Stimulated activated memory B cell treated with anti-CD40 and anti-IgM and Interleukin-4, amounts not matched to agents 10 μg/mL and 1 μg/mL and 100 μg/mL, for 72 hours (primary cell): Measurements from ENCODE around the gene SCAND1.
"Not testable (repeated sequence)": the region's sequence is repeated elsewhere in the genome, so short reads cannot be mapped to it uniquely, and the experiment has no call there.

ENCODE experiments used
- ATAC-seq: fragments of 150-1000 bp; cut with Tn5 transposase; 2 replicates; pipeline ENCODE4 v1.10.0; 2021
- H3K27ac Mint-ChIP-seq: one replicate; pipeline ENCODE4 v1.8.0; 2022; ENCODE audit warnings: mild to moderate bottlenecking, mixed read lengths
- H3K27me3 Mint-ChIP-seq: one replicate; pipeline ENCODE4 v1.8.0; 2022; ENCODE audit warnings: mixed read lengths
- H3K36me3 Mint-ChIP-seq: one replicate; pipeline ENCODE4 v1.8.0; 2022; ENCODE audit warnings: mixed read lengths
- H3K4me1 Mint-ChIP-seq: one replicate; pipeline ENCODE4 v1.8.0; 2022; ENCODE audit warnings: mixed read lengths
- H3K4me3 Mint-ChIP-seq: one replicate; pipeline ENCODE4 v1.8.0; 2022; ENCODE audit warnings: mild to moderate bottlenecking, moderate library complexity, mixed read lengths
- H3K9me3 Mint-ChIP-seq: one replicate; pipeline ENCODE4 v1.8.0; 2022; ENCODE audit warnings: mixed read lengths

The SCAND1 gene

GRCh38 chr20:35954200-35954906 is at the start of gene SCAND1:
TSS of gene SCAND1 (minus strand) at chr20:35954502. CDS start at chr20:35954284, 218 bp downstream.
- Mint-ChIP-seq H3K36me3 (peaks cover 10% of the 10 kb centered on the region), H3K4me3 (peak within 1 kb of the TSS; percentile 100), H3K9me3 (no peaks in the 10 kb centered on the region), H3K27ac (peak within 1 kb of the TSS; percentile 99), H3K27me3 (no peaks in the 10 kb centered on the region), H3K4me1 (peaks cover 14% of the 10 kb centered on the region)
- ATAC-seq = peak; percentile 96

DNA sequence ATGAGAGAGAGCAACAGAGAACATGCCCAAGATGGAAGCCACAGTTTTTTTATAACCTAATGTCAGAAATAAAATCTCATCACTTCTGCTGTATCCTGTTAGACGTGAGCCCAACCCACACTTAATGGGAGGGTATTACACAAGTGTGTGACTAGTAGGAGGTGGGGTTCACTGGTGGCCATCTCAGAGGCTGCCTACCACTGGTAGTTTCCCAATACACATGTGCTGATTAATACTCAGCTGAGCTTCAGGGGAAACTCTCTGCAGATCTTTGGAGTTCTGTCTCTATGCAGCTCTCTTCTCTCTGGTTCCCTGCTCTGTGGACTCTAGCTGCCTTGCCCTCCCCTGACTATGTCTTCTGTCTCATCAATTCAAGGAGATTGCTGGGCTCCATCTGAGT is 49.7 kb upstream of the SCAND1 start:
- peaks cover 12% of the 10 kb centered on the region for H3K36me3 Mint-ChIP-seq
- no peak for ATAC-seq
- H3K4me3 Mint-ChIP-seq = no peak overlapping the region
- peaks cover 13% of the 10 kb centered on the region for H3K9me3 Mint-ChIP-seq
- no peaks in the 10 kb centered on the region for H3K4me1 Mint-ChIP-seq
- no peak overlapping the region for H3K27ac Mint-ChIP-seq
- peaks cover 18% of the 10 kb centered on the region for H3K27me3 Mint-ChIP-seq

DNA sequence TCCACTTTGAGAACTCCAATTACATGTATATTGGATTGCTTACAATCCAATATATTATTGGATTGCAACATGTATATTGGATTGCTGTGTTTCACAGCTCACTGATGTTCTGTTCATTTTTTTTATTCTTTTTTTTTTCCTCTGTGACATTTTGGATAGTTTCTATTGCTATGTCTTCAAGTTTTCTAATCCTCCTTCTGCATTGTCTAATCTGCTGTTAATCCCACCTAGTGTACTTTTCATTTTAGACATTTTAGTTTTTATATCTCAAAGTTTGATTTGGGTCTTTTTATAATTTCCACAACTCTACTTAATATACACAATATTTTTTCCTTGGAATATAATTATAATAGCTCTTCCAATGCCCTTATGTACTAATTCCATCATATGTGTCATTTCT is 48.6 kb upstream of the SCAND1 start:
- peaks cover 18% of the 10 kb centered on the region for H3K27me3 Mint-ChIP-seq
- H3K36me3 Mint-ChIP-seq = peaks cover 12% of the 10 kb centered on the region
- no peak for ATAC-seq
- no peak overlapping the region for H3K4me3 Mint-ChIP-seq
- H3K4me1 Mint-ChIP-seq = no peaks in the 10 kb centered on the region
- no peak overlapping the region for H3K27ac Mint-ChIP-seq
- peaks cover 13% of the 10 kb centered on the region for H3K9me3 Mint-ChIP-seq

DNA sequence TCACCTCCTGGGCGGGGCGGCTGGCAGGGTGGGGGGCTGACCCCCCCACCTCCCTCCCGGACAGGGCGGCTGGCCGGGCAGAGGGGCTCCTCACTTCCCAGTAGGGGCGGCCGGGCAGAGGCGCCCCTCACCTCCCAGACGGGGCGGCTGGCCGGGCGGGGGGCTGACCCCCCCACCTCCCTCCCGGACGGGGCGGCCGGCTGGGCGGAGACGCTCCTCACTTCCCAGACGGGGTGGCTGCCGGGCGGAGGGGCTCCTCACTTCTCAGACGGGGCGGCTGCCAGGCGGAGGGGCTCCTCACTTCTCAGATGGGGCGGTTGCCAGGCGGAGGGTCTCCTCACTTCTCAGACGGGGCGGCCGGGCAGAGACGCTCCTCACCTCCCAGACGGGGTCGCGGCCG is 47.0 kb upstream of the SCAND1 start:
- H3K27me3 Mint-ChIP-seq = peaks cover 11% of the 10 kb centered on the region
- H3K4me3 Mint-ChIP-seq, H3K4me1 Mint-ChIP-seq, H3K27ac Mint-ChIP-seq, ATAC-seq: not testable (repeated sequence)
- H3K9me3 Mint-ChIP-seq = peaks cover 13% of the 10 kb centered on the region
- H3K36me3 Mint-ChIP-seq = peaks cover 12% of the 10 kb centered on the region

GRCh38 chr20:35996492-35996891 is 42.2 kb upstream of the SCAND1 start:
- H3K9me3 Mint-ChIP-seq, H3K27me3 Mint-ChIP-seq, ATAC-seq, H3K27ac Mint-ChIP-seq, H3K36me3 Mint-ChIP-seq, H3K4me3 Mint-ChIP-seq: not testable (repeated sequence)
- peaks cover 15% of the 10 kb centered on the region for H3K4me1 Mint-ChIP-seq

GRCh38 chr20:35994994-35995453 is 40.7 kb upstream of the SCAND1 start:
- Mint-ChIP-seq H3K4me1 (peaks cover 15% of the 10 kb centered on the region), H3K9me3 (no peaks in the 10 kb centered on the region), H3K36me3 (no peaks in the 10 kb centered on the region), H3K27ac (no peak overlapping the region), H3K4me3 (no peak overlapping the region), H3K27me3 (peaks cover under 1% of the 10 kb centered on the region)
- ATAC-seq = peak; percentile 89

GRCh38 chr20:35992713-35993335 is 38.5 kb upstream of the SCAND1 start:
- Mint-ChIP-seq H3K4me1 (peaks cover 15% of the 10 kb centered on the region), H3K27ac (no peak overlapping the region), H3K4me3 (no peak overlapping the region), H3K27me3 (peaks cover 17% of the 10 kb centered on the region), H3K36me3 (no peaks in the 10 kb centered on the region), H3K9me3 (no peaks in the 10 kb centered on the region)
- ATAC-seq = peak; percentile 80

DNA sequence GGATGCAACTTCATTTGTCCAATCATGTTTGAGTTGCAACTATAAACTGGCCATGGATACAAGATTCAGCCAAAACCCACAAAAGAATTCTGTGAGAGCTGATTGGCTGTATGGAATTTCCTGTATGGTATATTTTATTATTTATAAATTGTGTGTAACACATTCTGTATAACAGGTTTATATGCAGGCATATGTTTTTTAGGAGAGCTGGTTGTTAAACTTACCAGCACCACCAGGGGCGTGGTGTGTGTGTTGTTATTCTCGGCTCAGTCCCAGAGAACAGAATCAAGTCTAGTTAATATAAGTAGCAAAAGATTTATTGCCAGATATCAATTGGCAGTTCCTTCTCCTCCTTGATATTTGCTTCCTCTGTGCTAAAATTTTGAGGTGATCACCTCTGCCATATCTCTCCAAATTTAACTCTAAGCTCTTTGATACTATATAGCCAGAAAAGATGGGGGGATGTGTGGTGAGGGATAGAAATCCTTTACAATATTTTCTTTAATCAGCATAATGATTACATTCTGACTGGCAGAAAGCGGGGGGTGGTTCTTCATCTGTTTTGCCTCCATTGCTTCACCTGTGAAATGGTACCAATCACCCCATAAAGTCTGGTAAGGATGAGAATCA is 37.0 kb upstream of the SCAND1 start:
- H3K4me3 Mint-ChIP-seq = no peak overlapping the region
- H3K9me3 Mint-ChIP-seq = no peaks in the 10 kb centered on the region
- peaks cover 15% of the 10 kb centered on the region for H3K4me1 Mint-ChIP-seq
- peaks cover 25% of the 10 kb centered on the region for H3K27me3 Mint-ChIP-seq
- H3K36me3 Mint-ChIP-seq = no peaks in the 10 kb centered on the region
- no peak overlapping the region for H3K27ac Mint-ChIP-seq
- no peak for ATAC-seq

GRCh38 chr20:35988910-35989463 is 34.7 kb upstream of the SCAND1 start:
- Mint-ChIP-seq H3K4me1 (peaks cover 6% of the 10 kb centered on the region), H3K36me3 (no peaks in the 10 kb centered on the region), H3K9me3 (no peaks in the 10 kb centered on the region), H3K27ac (no peak overlapping the region), H3K27me3 (peaks cover 25% of the 10 kb centered on the region), H3K4me3 (no peak overlapping the region)
- ATAC-seq = no peak

DNA sequence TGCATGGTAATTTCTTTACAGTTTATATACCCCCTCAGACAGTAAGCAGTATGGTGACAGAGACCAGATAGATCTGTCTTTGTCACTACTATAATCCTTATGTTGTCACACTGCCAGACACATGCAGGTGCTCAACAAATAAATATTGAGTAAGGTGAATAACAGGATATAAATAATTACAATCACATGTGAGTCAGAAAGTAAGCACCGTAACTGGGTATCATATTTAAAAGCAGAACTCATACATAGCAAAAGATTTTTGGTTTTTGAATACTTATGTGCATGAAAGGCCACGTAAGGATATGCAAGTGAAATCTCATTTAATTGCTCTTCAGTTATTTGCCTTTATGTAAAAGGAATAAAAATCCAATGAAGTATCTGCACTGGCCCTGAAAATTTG is 31.5 kb upstream of the SCAND1 start:
- no peak for ATAC-seq
- H3K9me3 Mint-ChIP-seq = no peaks in the 10 kb centered on the region
- H3K36me3 Mint-ChIP-seq = no peaks in the 10 kb centered on the region
- H3K4me3 Mint-ChIP-seq = no peak overlapping the region
- no peak overlapping the region for H3K27ac Mint-ChIP-seq
- no peaks in the 10 kb centered on the region for H3K4me1 Mint-ChIP-seq
- H3K27me3 Mint-ChIP-seq = peaks cover 41% of the 10 kb centered on the region

DNA sequence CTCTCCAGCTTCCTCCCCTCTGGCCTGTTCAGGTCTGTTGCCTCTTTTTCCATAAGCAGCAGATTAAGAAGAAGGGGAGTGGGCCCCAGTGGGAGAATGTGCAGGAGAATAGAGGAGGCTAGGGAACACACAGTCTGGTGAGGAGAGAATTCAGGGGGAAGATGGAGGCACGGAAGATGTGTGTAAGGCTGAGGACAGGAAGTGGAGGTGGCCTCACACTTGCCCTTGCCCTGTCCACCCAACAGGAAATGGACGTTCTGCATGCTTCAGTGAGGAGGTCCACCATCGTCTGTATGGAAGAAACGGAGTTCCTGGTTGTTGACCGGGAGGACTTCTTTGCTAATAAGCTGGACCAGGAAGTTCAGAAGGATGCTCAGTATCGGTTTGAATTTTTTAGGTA is 30.1 kb upstream of the SCAND1 start:
- ATAC-seq = no peak
- no peak overlapping the region for H3K27ac Mint-ChIP-seq
- no peaks in the 10 kb centered on the region for H3K36me3 Mint-ChIP-seq
- H3K4me3 Mint-ChIP-seq = no peak overlapping the region
- H3K27me3 Mint-ChIP-seq = peaks cover 33% of the 10 kb centered on the region
- H3K9me3 Mint-ChIP-seq = no peaks in the 10 kb centered on the region
- H3K4me1 Mint-ChIP-seq = no peaks in the 10 kb centered on the region

DNA sequence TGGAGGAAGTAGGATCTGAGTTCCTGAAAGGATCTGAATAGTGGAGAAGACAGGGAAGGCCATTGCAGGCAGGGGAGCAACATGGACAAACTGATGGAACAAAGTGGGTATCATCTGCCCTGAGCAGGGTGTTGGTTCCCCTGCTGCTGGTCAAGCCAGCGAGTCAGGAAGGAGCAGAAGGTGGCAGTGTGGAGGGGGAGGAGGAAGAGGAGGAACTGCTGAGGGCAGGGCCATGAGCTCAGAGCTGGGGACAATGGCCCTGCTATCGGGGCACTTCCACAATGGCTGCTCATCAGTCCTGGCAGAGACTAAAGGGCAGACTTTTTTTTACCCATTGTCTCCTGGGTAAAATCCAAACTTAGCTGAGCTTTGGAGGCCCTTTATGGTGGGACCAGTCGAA is 27.7 kb upstream of the SCAND1 start:
- H3K36me3 Mint-ChIP-seq = no peaks in the 10 kb centered on the region
- H3K4me1 Mint-ChIP-seq = no peaks in the 10 kb centered on the region
- H3K4me3 Mint-ChIP-seq = no peak overlapping the region
- peaks cover 23% of the 10 kb centered on the region for H3K27me3 Mint-ChIP-seq
- H3K27ac Mint-ChIP-seq = no peak overlapping the region
- ATAC-seq = no peak
- no peaks in the 10 kb centered on the region for H3K9me3 Mint-ChIP-seq

DNA sequence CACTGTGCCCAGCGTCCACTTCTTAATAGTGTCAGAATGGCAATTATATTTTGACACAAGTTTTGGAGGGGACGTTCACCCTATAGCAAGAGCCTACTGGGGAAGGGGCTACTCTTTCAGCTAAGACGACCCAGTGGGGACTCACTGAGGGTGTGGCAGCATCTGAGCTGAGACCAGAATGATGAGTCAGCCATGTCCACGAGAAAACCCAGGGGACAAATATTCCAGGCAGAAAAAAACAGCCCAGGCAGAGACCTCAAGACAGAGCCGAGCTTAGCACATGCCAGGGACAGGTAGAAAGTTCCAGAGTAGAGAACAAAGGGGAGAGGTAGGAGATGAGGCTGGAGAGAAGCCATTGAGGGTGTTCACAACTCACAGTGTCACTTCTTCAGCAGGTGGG is 25.2 kb upstream of the SCAND1 start:
- Mint-ChIP-seq H3K27me3 (peaks cover 15% of the 10 kb centered on the region), H3K27ac (no peak overlapping the region), H3K36me3 (no peaks in the 10 kb centered on the region), H3K4me3 (no peak overlapping the region), H3K4me1 (no peaks in the 10 kb centered on the region), H3K9me3 (peaks cover 2% of the 10 kb centered on the region)
- no peak for ATAC-seq

DNA sequence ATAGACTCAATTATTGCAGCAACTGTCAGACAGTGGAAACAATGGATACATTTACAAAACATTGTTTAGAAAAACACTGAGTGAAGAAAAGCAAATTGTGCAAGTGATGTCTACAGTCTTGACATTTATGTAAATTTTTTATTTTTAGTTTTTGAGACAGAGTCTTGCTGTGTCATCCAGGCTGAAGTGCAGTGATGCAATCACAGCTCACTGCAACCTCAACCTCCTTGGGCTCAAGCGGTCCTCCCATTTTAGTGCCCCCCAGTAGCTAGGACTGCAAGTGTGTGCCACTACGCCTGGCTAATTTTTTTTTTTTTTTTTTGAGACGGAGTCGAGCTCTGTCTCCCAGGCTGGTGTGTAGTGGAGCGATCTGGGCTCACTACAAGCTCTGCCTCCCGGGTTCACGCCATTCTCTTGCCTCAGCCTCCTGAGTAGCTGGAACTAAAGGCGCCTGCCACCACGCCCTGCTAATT is 23.8 kb upstream of the SCAND1 start:
- H3K4me1 Mint-ChIP-seq = no peaks in the 10 kb centered on the region
- no peak overlapping the region for H3K4me3 Mint-ChIP-seq
- peaks cover 2% of the 10 kb centered on the region for H3K9me3 Mint-ChIP-seq
- H3K36me3 Mint-ChIP-seq = no peaks in the 10 kb centered on the region
- no peak for ATAC-seq
- no peak overlapping the region for H3K27ac Mint-ChIP-seq
- peaks cover 15% of the 10 kb centered on the region for H3K27me3 Mint-ChIP-seq

GRCh38 chr20:35975576-35976373 is 21.5 kb upstream of the SCAND1 start:
- no peaks in the 10 kb centered on the region for H3K4me1 Mint-ChIP-seq
- no peaks in the 10 kb centered on the region for H3K36me3 Mint-ChIP-seq
- H3K4me3 Mint-ChIP-seq = no peak overlapping the region
- no peak for ATAC-seq
- no peaks in the 10 kb centered on the region for H3K27me3 Mint-ChIP-seq
- H3K27ac Mint-ChIP-seq = no peak overlapping the region
- peaks cover 2% of the 10 kb centered on the region for H3K9me3 Mint-ChIP-seq
